SK-N-MC (cell line): ENCODE measurements around the gene KHNYN.

ENCODE experiments used
- EZH2 ChIP-seq: fragments of 200-600 bp; sonication (generic); IDR thresholded peaks from one replicate; pipeline ENCODE4 v1.6.1; 2017; ENCODE audit warnings: antibody characterized with exemption
- POLR2AphosphoS5 ChIP-seq: IDR thresholded peaks from 2 replicates; pipeline ENCODE4 v1.6.1; 2012; ENCODE audit warnings: mild to moderate bottlenecking, low read depth, low read length, borderline replicate concordance

GRCh38 chr14:24431569-24432258 lies 2.0 kb downstream of the KHNYN start:
- TF ChIP-seq POLR2AphosphoS5 = peak; percentile 11; the same call in 1 of the 2 replicates
- TF ChIP-seq EZH2 = no peak
